ENCODE results near the gene NEDD1.

GRCh38 chr12:96919510-96920210, 12.6 kb downstream of the NEDD1 start:
- TF ChIP-seq EZH2phosphoT487 (IDR thresholded peaks at IDR 0.05; ENCODE audit: borderline replicate concordance): no peak
- TF ChIP-seq, protein P1, sequence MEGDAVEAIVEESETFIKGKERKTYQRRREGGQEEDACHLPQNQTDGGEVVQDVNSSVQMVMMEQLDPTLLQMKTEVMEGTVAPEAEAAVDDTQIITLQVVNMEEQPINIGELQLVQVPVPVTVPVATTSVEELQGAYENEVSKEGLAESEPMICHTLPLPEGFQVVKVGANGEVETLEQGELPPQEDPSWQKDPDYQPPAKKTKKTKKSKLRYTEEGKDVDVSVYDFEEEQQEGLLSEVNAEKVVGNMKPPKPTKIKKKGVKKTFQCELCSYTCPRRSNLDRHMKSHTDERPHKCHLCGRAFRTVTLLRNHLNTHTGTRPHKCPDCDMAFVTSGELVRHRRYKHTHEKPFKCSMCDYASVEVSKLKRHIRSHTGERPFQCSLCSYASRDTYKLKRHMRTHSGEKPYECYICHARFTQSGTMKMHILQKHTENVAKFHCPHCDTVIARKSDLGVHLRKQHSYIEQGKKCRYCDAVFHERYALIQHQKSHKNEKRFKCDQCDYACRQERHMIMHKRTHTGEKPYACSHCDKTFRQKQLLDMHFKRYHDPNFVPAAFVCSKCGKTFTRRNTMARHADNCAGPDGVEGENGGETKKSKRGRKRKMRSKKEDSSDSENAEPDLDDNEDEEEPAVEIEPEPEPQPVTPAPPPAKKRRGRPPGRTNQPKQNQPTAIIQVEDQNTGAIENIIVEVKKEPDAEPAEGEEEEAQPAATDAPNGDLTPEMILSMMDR (conservative IDR thresholded peaks at IDR 0.05; ENCODE audit: low read length): no peak

Measured in Loucy (cell line).